Stimulated activated CD4-positive, alpha-beta T cell treated with anti-CD3 and anti-CD28 coated beads, Interleukin-2, amount 100 ng/mL, for 4 hours (primary cell): Measurements from ENCODE around the gene WNT6.

Experiments used
- DNase-seq: peaks from one replicate; pipeline ENCODE4 v3.0.0-alpha.2; 2020; ENCODE audit warnings: low read depth

The WNT6 gene

GRCh38 chr2:218894151-218894879, 34.7 kb downstream of the WNT6 start:
- DNase-seq = no peak

- no peak for DNase-seq
Measured at GRCh38 chr2:218894880-218895157, 35.2 kb downstream of the WNT6 start.

- DNase-seq = no peak
Measured at GRCh38 chr2:218895326-218895725, 35.7 kb downstream of the WNT6 start.

- no peak for DNase-seq
Measured at GRCh38 chr2:218895759-218896500, 36.3 kb downstream of the WNT6 start.

- DNase-seq = peak; percentile 83
Measured at GRCh38 chr2:218896501-218897393, 37.1 kb downstream of the WNT6 start.

- DNase-seq = no peak
Measured at GRCh38 chr2:218897394-218898108, 37.9 kb downstream of the WNT6 start.

GRCh38 chr2:218898109-218898878, 38.7 kb downstream of the WNT6 start:
- DNase-seq = peak; percentile 66

- no peak for DNase-seq
Measured at GRCh38 chr2:218899147-218899546, 39.5 kb downstream of the WNT6 start.

GRCh38 chr2:218902427-218902826, 42.8 kb downstream of the WNT6 start:
- DNase-seq = no peak

GRCh38 chr2:218904176-218904575, 44.6 kb downstream of the WNT6 start:
- DNase-seq = no peak

- peak; percentile 83 for DNase-seq
Measured at GRCh38 chr2:218908721-218909619, 49.4 kb downstream of the WNT6 start.

- no peak for DNase-seq
Measured at GRCh38 chr2:218910741-218911140, 51.1 kb downstream of the WNT6 start.

- DNase-seq = no peak
Measured at GRCh38 chr2:218920504-218920903, 60.9 kb downstream of the WNT6 start.
